Astrocyte (in vitro differentiated cells and primary cell): ENCODE data around the gene COL8A2.

Experiments used
- CTCF ChIP-seq: IDR thresholded peaks from 2 replicates; pipeline ENCODE4 v1.5.1; 2011; ENCODE audit warnings: low read depth, mild to moderate bottlenecking, inconsistent platforms, low read length, moderate library complexity; ENCODE audit not compliant: insufficient read depth
- EZH2 ChIP-seq: IDR thresholded peaks from 2 replicates; pipeline ENCODE4 v1.6.1; 2012; ENCODE audit warnings: mild to moderate bottlenecking, low read length, inconsistent platforms; ENCODE audit not compliant: insufficient read depth

GRCh38 chr1:36172017-36172747, 47.2 kb upstream of the COL8A2 start:
- no peak for TF ChIP-seq EZH2
- TF ChIP-seq CTCF, result no peak
